Right ventricle myocardium superior (tissue), 1 donor: ENCODE measurements around the gene ICOS. TPM values are rescaled to one million over a fixed set of nuclear protein-coding genes. Genes with fewer than 3 reads are reported as not detected.
"Not testable (repeated sequence)": the region's sequence is repeated elsewhere in the genome, so short reads cannot be mapped to it uniquely, and the experiment has no call there.

Experiments used
- ATAC-seq: fragments of 200-7000 bp; cut with Tn5 transposase; one replicate; pipeline ENCODE4 v1.9.1; 2020; ENCODE audit warnings: mild to moderate bottlenecking; ENCODE audit not compliant: poor library complexity
- DNase-seq: peaks from one replicate; pipeline ENCODE4 v3.0.0-alpha.2; 2020
- intact Hi-C: fragments of 100-400 bp; cut with DNase I; formaldehyde crosslinking; loops from one replicate; pipeline ENCODE4 v1.11.2; 2022
- total RNA-seq: library from RNA; stranded (reverse); fragmentation: NEBNext Ultra II Directional; extraction: Animal tissue kit (Norgen Biotek cat#: 25700); gene quantifications from one replicate; pipeline ENCODE4 v1.2.1, GENCODE V29; 2021
- donor health status: DM: no; HTN: yes; CAD: no; lungs with severe emphysema.

The ICOS gene
- total RNA-seq, 1 donor from 2014 or later, result not detected

DNA sequence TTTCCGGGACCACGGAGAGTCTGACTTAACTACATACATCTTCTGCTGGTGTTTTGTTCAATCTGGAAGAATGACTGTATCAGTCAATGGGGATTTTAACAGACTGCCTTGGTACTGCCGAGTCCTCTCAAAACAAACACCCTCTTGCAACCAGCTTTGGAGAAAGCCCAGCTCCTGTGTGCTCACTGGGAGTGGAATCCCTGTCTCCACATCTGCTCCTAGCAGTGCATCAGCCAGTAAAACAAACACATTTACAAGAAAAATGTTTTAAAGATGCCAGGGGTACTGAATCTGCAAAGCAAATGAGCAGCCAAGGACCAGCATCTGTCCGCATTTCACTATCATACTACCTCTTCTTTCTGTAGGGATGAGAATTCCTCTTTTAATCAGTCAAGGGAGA, 23.1 kb downstream of the ICOS start:
- ATAC-seq, result no peak
- intact Hi-C loops, result no loop called here
- DNase-seq, result no peak

DNA sequence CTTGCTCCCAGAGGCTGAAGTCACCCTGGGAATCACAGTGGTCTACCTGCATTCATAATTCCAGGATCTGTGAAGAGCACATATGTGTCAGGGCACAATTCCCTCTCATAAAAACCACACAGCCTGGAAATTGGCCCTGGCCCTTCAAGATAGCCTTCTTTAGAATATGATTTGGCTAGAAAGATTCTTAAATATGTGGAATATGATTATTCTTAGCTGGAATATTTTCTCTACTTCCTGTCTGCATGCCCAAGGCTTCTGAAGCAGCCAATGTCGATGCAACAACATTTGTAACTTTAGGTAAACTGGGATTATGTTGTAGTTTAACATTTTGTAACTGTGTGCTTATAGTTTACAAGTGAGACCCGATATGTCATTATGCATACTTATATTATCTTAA, 24.2 kb downstream of the ICOS start:
- intact Hi-C loops, result no loop called here
- DNase-seq, result no peak
- no peak for ATAC-seq

DNA sequence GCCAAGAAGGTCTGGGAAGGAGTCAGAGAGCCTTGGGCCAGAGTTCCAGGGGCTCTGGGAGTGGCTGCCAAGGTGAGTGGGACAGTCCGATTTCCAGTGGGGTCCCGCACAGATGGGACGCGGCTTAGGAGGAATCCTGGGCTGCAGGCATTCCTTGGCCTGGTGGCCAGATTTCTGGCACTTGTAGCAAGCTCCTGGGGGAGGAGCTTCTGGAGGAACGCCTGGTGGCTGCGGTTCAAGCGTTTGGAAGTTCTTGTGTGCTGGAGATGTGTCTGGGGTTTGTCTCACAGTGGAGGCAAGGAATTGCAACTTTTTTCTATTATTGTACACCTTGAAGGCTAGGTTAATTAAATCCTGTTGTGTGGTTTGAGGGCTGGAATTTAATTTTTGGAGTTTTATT, 28.6 kb downstream of the ICOS start:
- intact Hi-C loops, ATAC-seq: not testable (repeated sequence)
- peak; percentile 43 for DNase-seq

DNA sequence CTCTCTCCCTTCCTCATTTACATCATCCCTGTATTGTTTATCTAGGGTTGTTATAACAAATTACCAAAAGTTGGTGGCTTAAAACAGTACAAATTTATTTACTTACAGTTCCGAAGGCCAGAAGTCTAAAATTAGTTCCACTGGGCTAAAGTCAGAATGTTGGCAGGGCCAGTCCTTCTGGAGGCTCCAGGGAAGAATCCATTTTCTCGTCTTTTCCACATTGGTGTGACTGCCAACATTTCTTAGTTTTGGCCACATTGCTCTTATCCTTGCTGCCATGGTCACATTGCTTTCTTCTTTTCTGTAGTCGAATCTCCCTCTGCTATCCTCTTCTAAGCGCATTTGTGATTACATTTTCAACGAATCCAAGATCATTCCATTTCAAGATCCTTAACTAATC, 34.7 kb downstream of the ICOS start:
- intact Hi-C loops, result no loop called here
- DNase-seq (no peak), ATAC-seq (no peak)

DNA sequence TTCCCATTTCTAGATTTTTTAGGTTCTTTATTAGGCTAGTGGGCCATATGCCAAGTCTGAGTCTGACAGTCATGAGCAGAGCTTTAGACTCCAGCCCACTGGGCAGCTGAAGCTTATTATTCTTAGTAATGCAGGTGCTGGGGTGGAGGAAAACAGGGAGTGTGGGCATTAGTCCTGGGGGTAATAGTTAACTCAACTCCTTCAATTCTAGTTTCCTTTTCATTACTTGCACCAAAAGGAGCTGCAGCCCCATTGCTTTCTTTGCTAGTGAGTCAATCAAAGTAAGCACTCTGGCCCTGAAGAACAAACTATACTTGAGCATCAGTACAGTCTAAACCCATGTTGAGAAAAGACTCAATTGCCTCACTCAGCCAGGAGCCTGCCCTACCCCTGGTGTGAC, 35.5 kb downstream of the ICOS start:
- no peak for DNase-seq
- intact Hi-C loops, result no loop called here
- no peak for ATAC-seq

- DNase-seq, result no peak
- intact Hi-C loops, result no loop called here
- ATAC-seq, result no peak
Measured at GRCh38 chr2:203973000-203973399, 36.4 kb downstream of the ICOS start.

- intact Hi-C loops, result no loop called here
- DNase-seq, result no peak
- ATAC-seq, result no peak
Measured at GRCh38 chr2:203973676-203974075, 37.1 kb downstream of the ICOS start.

DNA sequence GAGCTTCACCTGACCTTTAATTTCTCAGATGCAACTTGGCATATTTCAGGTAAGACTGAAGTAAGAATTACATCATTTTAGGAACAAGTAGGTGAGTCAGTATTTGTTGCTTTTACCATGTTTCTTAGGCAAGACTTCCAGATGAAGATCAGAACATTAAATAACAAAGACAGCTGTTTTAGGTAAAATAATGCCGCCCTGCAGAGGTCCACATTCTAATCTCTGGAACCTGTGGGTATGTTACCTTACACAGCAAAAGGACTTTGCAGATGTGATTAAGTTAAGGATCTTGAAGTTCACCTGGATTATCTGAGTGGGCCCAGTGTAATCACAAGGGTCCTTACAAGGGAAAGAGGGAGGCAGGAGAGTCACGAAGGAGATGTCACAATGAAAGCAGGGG, 39.3 kb downstream of the ICOS start:
- ATAC-seq, result no peak
- intact Hi-C loops, result no loop called here
- no peak for DNase-seq

- intact Hi-C loops, result no loop called here
- DNase-seq, result no peak
- no peak for ATAC-seq
Measured at GRCh38 chr2:203982276-203982675, 45.7 kb downstream of the ICOS start.

GRCh38 chr2:203983064-203983715, 46.6 kb downstream of the ICOS start:
- ATAC-seq (no peak), DNase-seq (no peak)
- intact Hi-C loops, result no loop called here

DNA sequence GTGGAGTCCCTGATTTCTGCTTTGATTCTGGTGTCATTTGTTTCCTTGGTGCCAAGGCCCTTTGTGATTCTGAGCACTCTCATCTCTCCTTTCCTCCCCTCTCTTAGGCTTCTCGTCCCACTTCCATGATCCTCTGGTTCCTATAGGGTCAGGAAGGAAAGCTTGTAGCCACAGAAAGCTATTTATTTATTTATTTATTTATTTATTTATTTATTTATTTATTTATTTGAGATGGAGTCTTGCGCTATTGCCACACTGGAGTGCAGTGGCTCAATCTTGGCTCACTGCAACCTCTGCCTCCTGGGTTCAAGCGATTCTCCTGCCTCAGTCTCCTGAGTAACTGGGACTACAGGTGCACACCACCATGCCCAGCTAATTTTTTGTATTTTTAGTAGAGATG, 49.4 kb downstream of the ICOS start:
- intact Hi-C loops, DNase-seq, ATAC-seq: not testable (repeated sequence)

DNA sequence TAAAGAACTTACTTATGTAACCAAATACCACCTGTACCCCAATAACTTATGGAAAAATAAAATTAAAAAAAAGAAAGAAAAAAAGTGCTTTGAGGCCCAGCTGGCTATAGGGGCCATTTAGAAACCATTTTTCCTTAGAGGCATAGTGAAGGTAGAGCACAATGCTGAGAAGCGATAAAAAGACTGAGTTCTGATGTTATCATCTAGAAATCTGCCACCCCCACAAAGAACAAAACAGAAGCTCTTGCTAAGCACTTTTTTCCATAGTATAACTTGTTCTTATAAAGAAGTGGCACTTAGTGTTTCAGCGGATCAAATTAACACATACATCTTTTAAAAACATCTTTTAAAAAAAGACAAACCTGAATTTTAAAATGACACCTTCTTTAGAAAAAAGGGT, 51.4 kb downstream of the ICOS start:
- intact Hi-C loops, result no loop called here
- ATAC-seq, result no peak

DNA sequence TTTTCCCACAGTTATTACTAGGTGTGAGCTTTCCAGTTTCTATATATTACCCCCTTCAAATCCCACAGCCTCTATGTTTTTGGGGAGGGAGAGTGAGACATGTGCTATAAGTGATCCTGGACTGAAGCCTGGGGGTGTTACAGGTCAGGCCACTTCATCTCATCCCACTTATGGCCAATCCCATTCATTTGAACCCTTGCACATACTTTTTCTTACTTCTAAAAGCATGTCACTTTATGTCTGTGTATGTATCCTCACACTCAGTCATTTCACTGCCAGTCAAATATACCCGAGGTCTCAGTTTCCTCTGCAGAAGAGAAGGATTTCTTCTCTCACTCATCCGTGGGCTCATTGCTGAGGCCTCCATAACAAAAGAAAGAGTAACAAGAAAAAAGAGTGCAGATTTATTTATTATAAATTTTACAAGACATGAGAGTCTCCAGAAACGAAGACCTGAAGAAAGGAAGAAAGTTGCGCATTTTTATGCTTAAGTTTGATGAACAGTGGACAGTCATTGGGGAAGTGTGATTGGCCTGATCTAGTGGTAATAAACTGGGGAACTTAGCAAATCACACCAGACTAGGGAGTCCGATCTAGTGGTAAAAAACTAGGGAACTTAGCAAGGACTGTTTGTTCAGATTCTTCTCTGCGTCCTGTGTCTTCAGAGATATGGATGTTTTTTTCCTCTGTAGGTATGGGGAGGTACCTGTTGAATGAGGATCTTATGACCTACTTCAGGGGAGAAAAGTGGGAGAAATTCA, 52.1 kb downstream of the ICOS start:
- DNase-seq, result no peak
- no peak for ATAC-seq
- intact Hi-C loops, result no loop called here

More for the DNA sequence above, 51.4 kb downstream of the ICOS start:
- no peak for DNase-seq

DNA sequence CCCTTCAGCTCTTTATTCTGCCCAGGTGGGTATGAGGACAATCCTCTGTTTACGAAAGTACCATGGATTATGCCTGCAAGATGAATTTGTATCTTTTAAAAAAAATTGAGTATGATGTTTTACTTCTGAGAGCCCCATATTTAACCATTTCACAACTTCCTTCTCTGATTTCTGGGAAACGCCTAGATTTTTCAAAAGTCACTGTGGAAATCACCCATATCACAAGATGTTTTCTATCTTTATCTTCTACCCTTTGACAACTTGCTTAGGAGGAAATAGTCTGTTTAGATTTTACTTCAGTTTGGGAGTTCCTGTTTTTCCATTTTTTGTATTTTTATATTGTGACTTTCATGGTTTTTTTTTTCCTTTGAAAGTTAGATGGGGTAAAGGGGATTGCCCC, 53.0 kb downstream of the ICOS start:
- no peak for ATAC-seq
- intact Hi-C loops, result no loop called here
- DNase-seq, result no peak

DNA sequence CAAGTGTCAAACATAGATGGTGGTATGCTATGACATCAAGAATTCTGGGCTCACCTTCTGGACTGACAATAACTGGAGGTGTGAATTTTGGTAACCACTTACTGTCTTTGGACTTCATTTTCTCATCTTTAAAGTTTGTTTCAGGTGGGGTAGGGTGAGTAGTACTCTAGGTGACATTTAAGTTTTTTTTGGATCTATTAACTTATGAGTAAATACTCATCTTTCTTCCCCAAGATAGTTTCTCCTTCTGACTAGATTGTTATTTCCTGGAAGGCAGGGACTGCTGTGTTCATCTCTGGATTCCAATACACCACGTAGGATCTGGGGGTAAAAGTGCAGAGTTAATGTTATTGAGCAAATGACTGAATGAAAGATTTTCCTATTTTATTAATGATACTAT, 55.9 kb downstream of the ICOS start:
- DNase-seq (no peak), ATAC-seq (no peak)
- intact Hi-C loops, result no loop called here

DNA sequence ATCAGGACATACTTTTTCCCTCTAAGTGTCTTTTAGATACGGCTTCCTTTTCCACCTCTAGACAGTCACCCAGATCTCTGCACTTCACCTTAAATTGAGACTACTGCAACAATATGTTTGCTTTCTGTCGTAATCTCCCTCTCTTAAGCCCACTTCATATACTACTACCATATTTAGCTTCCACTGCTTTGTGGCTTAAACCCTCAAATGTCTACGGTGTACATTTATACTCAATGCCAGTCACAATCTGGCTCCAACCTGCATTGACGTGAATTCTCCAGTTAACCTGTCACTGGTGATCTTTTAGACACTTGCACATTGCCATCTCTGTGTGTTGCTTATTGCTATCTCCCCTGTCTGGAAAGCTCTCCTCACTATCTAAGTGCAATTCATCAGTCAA, 56.4 kb downstream of the ICOS start:
- ATAC-seq, result no peak
- intact Hi-C loops, result no loop called here

DNA sequence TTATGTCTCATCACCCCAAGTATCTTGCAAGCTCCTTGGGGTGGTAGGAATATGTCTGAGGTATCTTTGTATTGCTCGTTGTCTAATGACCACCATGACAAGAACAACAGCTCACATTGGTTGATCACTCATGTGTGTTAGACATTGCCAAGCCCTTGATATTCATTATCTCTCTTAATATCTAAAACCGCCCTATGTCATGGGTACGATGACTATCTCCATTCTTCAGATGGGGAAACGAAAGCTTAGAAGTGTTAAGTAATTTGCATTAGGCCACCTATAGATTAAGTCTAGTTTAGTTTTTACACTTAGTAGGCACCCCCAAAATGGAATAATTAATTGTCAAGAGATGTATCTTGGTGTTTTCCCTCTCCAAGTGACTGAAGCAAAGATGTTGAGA, 57.0 kb downstream of the ICOS start:
- ATAC-seq (no peak), DNase-seq (no peak)
- intact Hi-C loops, result no loop called here

More for the DNA sequence above, 56.4 kb downstream of the ICOS start:
- no peak for DNase-seq

- intact Hi-C loops, result no loop called here
- no peak for ATAC-seq
- DNase-seq, result no peak
Measured at GRCh38 chr2:203994735-203995134, 58.2 kb downstream of the ICOS start.

DNA sequence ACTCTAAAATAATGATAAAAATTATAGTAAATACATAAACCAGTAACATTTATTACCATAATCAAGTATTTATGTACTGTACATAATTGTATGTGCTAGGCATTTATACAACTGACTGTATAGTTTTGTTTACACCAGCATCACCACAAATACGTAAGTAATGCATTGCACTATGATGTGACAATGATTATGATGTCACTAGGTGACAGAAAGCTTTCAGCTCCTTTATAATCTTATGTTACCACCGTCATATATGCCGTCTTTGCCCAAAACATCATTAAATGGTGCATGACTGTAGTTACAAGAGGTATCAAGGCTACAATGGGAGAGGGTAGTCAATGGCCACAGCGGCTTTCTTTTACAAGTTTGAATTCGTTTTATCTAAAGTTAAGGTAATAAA, 60.1 kb downstream of the ICOS start:
- intact Hi-C loops, result no loop called here
- DNase-seq, result no peak
- no peak for ATAC-seq

DNA sequence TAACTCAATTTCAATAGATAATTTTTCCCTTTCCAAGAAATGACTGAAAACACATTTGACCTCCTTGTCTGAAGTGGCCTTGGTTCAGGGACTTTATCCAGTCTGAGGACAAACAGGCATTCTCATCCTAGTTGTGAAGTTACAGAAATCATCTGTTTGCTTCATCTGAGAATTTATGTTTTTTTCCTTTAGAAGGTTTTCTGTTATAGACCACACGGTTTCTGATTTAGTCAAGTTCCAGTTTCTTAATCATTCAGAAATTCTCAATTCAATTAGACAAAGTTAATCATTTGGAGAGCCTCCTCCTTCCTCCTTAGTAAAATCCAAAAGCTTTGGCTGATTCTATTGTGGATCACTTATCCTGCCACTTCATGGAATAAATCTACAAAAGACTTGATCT, 60.9 kb downstream of the ICOS start:
- ATAC-seq (no peak), DNase-seq (no peak)
- intact Hi-C loops, result no loop called here
